H1 (cell line): ENCODE data around the gene DHRS4L2. TPM values are rescaled to one million over a fixed set of nuclear protein-coding genes. Genes with fewer than 3 reads are reported as not detected.

Source experiments
- CHD1 ChIP-seq: IDR thresholded peaks from 2 replicates; pipeline ENCODE4 v1.6.1; 2012; ENCODE audit warnings: low read depth, low read length, improper control_type of control experiment
- RFX5 ChIP-seq: IDR thresholded peaks from 2 replicates; pipeline ENCODE4 v1.6.1; 2011; ENCODE audit warnings: low read depth, low read length, improper control_type of control experiment, borderline replicate concordance
- polyA plus RNA-seq, 7 experiments: library from polyadenylated mRNA; depleted of rRNA in 3 of 7; stranded (reverse) in 5 of 7; unstranded in 2 of 7; fragments of >200 nt in 5 of 7; fragments of 200-250 nt in 2 of 7; gene quantifications; 1 replicate in 5 of 7; 2 replicates in 1 of 7; 4 replicates in 1 of 7; pipeline versions ENCODE4 v1.2.1 to v1.2.3, GENCODE V29; 2011 to 2013; ENCODE audit warnings: missing spikeins in 2 of 7, mixed read lengths in 2 of 7
- total RNA-seq: library from RNA; stranded (reverse); fragmentation: NEBNext Ultra II Directional; extraction: Animal tissue kit (Norgen Biotek cat#: 25700); gene quantifications from 2 replicates; pipeline ENCODE4 v1.2.1, GENCODE V29; 2021

The DHRS4L2 gene
- total and polyA plus RNA-seq, 2 of the 8 experiments (the other 6 are each of a cell fraction or from before 2014, with no cell fraction given), result 12.3 to 15.4 TPM

DNA sequence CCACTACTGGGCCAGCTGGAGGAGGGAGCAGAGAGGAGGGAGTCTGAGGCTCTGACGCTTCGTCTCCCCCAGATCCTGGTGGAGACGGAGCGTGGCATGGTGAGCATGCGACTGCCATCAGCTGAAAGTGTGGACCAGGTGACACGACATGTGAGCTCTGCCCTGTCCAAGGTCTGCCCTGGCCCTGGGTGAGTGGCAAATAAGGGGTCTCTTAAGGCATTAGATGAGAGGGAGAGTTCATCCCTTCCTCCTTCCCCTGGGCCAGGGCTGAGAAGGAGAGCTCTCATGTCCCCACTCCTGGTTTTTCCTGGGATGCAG is 65.6 kb downstream of the DHRS4L2 start (continued):
- TF ChIP-seq CHD1 (no peak), RFX5 (no peak)
